Measurements from ENCODE around the gene COL19A1.

GRCh38 chr6:70110126-70111022, 244.0 kb downstream of the COL19A1 start:
- no peak for TF ChIP-seq JUNB (CRISPR knock-in tag; IDR thresholded peaks at IDR 0.05; ENCODE audit: borderline replicate concordance)
- no peak for TF ChIP-seq SNAPC2 (CRISPR knock-in tag; IDR thresholded peaks at IDR 0.05)
- TF ChIP-seq ADNP (CRISPR knock-in tag; IDR thresholded peaks at IDR 0.05): no peak
- TF ChIP-seq TBL1XR1 (IDR thresholded peaks at IDR 0.05; ENCODE audit: borderline replicate concordance, low read length, partially characterized antibody): no peak
- TF ChIP-seq HNF4G (IDR thresholded peaks at IDR 0.05; ENCODE audit: borderline replicate concordance, low read depth, low read length): no peak
- TF ChIP-seq HNF4G (CRISPR knock-in tag; IDR thresholded peaks at IDR 0.05; ENCODE audit: borderline replicate concordance, low read depth): no peak
- TF ChIP-seq ZNF570 (CRISPR knock-in tag; IDR thresholded peaks at IDR 0.05; ENCODE audit: borderline replicate concordance): no peak
- TF ChIP-seq NFE2L1 (CRISPR knock-in tag; IDR thresholded peaks at IDR 0.05; ENCODE audit: borderline replicate concordance): no peak
- TF ChIP-seq CTCF (CRISPR knock-in tag; IDR thresholded peaks at IDR 0.05): no peak
